Measurements from ENCODE around the gene SDS. TPM values are rescaled to one million over a fixed set of nuclear protein-coding genes. Genes with fewer than 3 reads are reported as not detected.

The SDS gene
- total RNA-seq, 1 experiment from 2014 or later = not detected

- Histone ChIP-seq H3K9me3 (ENCODE audit: control insufficient read depth, low read depth, low read length) (no peaks in the 10 kb centered on the region), H3K18ac (ENCODE audit: insufficient read length, low read depth, low read length) (no peak overlapping the region), H2AFZ (ENCODE audit: low read length) (no peak overlapping the region), H3K4me1 (ENCODE audit: insufficient read depth, low read length) (no peaks in the 10 kb centered on the region), H3K27ac (ENCODE audit: insufficient read length, low read depth, low read length) (no peak overlapping the region), H4K5ac (ENCODE audit: insufficient read length, low read depth, low read length) (no peak overlapping the region), H2BK5ac (ENCODE audit: insufficient read length, low read length) (no peak overlapping the region), H3K23ac (ENCODE audit: insufficient read length, low read depth, low read length) (no peak overlapping the region), H3K4ac (ENCODE audit: low read depth, low read length) (no peak overlapping the region), H3K9ac (ENCODE audit: extremely low read depth, insufficient read length, low read length) (no peak overlapping the region), H3K27me3 (ENCODE audit: insufficient read depth, low read length) (no peaks in the 10 kb centered on the region), H3K79me2 (ENCODE audit: insufficient read depth, low read length) (no peaks in the 10 kb centered on the region), H3K4me2 (ENCODE audit: insufficient read depth, insufficient read length, low read length) (no peak overlapping the region), H2BK15ac (ENCODE audit: low read depth, low read length) (no peak overlapping the region), H2BK12ac (ENCODE audit: insufficient read length, low read depth, low read length) (no peak overlapping the region), H3K14ac (ENCODE audit: insufficient read depth, low read length) (no peak overlapping the region), H3K23me2 (ENCODE audit: insufficient read length, low read depth, low read length, poor library complexity, severe bottlenecking) (no peaks in the 10 kb centered on the region), H4K91ac (ENCODE audit: insufficient read length, low read depth, low read length) (no peak overlapping the region), H3T11ph (ENCODE audit: low read length) (no peak overlapping the region), H4K20me1 (ENCODE audit: control insufficient read depth, insufficient read depth, insufficient read length) (no peaks in the 10 kb centered on the region), H2BK20ac (ENCODE audit: low read depth, low read length, poor library complexity, severe bottlenecking) (no peak overlapping the region), H3K56ac (ENCODE audit: insufficient read length, low read depth, low read length) (no peak overlapping the region), H4K8ac (replicated peaks; ENCODE audit: insufficient read length, low read depth, low read length) (no peak overlapping the region), H2BK120ac (ENCODE audit: low read depth, low read length, poor library complexity, severe bottlenecking) (no peak overlapping the region), H3K79me1 (ENCODE audit: insufficient read depth, low read depth, low read length, poor library complexity, severe bottlenecking) (no peaks in the 10 kb centered on the region), H2AK5ac (ENCODE audit: insufficient read length, low read length) (no peak overlapping the region)
- DNase-seq = no peak
- H3K4me1 Mint-ChIP-seq = peaks cover 17 to 33% of the 10 kb centered on the region in 2 experiments
- no peaks in the 10 kb centered on the region for H3K36me3 Mint-ChIP-seq (ENCODE audit: insufficient read depth in 1 of 3, low read depth in 3 of 3)
- H3K4me3 Mint-ChIP-seq = no peak overlapping the region
- TF ChIP-seq CTCF (conservative IDR thresholded peaks at IDR 0.05) = no peak
- WGBS (ENCODE audit: extremely low coverage, insufficient read length, low lambda C conversion rate) = no CpG with 5 or more reads among the region's 6 CpGs
- H3K9me3 Mint-ChIP-seq = no peaks in the 10 kb centered on the region
- H3K27me3 Mint-ChIP-seq (ENCODE audit: low read depth) = peaks cover 3% of the 10 kb centered on the region; the same call in 1 of the 2 replicates
- H3K27ac Mint-ChIP-seq = no peak overlapping the region; a peak in 1 of 7 replicates
These were observed 19.4 kb upstream of the SDS start for GRCh38 chr12:113422886-113423669.
